ENCODE measurements around the gene COL24A1.
"Not testable (repeated sequence)": the region's sequence is repeated elsewhere in the genome, so short reads cannot be mapped to it uniquely, and the experiment has no call there.

COL24A1 gene

DNA sequence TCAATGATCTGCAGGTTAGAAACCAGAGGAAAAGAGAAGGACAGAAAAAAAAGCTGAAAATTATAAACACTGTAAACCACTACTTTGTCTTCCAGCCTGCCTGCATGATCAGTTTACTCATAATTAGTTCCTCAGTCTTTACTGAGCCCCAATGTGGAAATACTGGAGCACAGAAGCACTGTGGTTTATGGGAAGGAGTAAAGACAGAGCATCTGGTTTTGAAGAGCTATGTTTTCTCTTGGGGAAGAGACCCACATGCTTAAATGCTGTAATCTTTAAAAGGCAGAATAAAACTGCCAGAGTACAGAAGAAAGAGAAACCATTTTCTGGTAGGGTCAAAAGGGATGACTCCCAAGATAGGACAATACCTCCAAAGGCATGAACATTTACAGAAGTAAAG lies 289.4 kb downstream of the COL24A1 start:
- DNase-seq: no peak

DNA sequence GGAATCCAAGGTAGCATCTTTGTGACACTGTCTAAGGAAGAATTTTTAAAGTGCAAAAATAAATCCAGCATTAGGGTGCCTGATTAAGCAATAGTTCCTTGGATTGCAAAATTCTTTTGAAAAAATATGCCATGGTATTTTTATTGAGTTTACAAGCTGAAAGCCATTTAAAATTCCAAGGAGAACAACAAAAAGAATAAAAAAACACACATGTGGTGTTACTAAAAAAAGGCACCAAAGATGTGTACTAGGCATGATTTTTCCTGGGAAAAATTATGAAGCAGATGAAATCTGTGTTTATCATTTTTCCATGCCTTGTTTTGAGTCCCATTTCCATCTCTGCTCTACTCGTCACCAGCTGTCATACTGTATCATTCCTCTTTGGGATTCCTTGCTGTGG lies 291.4 kb downstream of the COL24A1 start:
- no peak for DNase-seq

DNA sequence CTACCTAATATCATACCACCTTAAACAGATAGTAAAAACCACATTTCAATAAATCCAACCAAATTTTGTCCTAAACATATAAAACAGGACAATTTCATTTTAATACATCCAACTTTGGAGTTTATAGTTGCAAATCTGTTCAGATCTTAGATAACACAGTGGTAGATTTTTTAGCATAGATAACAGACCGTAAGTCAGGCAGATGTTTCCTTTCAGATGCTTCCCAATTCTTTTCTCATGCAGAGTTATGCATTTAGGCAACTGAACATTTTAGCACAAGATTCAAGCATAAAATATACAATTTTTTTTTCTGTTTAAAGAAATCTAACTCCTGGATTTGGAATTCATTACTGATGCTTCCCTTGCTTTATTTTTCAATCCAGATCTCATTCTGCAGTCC lies 291.8 kb downstream of the COL24A1 start:
- no peak for DNase-seq

DNA sequence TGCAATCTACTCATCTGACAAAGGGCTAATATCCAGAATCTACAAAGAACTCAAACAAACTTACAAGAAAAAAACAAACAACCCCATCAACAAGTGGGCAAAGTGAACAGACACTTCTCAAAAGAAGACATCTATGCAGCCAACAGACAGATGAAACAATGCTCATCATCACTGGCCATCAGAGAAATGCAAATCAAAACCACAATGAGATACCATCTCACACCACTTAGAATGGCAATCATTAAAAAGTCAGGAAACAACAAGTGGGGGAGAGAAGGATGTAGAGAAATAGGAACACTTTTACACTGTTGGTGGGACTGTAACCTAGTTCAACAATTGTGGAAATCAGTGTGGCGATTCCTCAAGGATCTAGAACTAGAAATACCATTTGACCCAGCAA lies 292.9 kb downstream of the COL24A1 start:
- not testable (repeated sequence) for DNase-seq

DNA sequence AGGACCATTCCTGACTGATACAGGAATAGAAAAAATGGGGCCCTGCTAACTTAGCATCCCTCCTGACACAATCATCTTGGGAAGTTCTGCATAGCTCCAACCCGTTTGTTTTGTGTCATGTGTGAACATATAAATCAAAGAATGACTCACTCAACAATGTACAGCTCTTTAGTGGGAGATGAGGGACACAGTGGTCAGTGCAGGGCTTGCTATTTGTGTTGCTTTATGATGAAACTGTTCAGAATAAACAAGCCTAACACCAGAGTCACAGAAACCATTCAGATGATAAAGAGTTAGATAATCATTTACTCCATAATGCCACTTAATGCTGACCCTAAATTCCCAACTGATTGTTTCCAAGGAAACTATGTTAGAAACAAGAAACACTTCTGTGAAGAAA lies 294.1 kb downstream of the COL24A1 start:
- no peak for DNase-seq

DNA sequence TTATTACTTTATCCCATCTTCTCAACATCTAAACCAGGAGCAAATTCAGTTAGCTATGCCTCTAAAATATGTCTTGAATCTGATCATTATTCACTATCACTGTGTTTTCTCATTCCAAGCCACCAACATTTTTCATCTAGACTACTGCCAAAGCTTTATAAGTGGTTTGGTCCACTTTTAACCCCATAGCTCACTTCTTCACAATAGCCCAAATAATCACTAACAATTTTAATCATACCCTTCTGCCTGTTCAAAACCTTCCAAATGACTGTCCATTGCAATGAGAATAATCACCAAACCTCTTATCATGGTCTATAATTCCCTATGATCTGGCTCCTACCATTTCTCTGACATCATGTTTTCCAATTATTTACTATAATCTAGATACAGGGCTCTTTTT lies 298.6 kb downstream of the COL24A1 start:
- no peak for DNase-seq

DNA sequence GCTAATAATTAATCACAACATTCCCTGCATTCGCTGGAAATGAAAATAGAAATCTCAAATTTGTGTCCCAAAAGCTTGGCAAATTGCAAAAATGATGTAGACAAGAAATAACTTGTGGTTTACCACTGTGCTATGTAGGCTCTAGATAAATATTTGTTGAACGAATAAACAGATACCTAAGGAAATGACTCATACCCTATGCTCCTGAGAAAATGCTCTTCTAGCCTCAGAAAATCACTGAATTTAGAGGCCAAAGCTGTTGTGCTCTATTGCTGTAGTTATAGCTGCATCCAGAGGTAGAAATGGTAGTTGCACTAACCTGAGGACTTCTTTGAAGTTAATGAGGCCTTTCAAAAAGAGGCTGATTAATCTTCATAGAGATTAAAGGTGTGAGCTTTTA lies 306.3 kb downstream of the COL24A1 start:
- no peak for DNase-seq

DNA sequence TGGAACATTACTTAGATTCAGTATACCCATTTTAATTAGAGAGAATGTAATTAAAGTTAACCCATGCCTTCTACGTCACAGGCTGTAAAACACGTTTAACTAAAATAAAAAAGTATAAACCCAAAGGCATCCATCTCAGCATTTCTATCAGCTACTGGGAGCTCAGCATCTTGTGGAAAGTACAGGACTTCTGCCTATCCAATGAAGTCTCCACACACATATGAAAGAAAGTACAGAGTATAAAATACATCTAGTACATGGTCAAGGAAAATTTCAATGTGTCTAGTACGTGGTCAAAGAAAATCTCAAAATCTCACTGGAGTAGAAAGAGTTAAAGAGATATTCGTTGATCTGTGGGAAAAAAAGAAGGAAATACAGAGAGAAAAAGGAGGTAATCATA lies 306.9 kb downstream of the COL24A1 start:
- no peak for DNase-seq

DNA sequence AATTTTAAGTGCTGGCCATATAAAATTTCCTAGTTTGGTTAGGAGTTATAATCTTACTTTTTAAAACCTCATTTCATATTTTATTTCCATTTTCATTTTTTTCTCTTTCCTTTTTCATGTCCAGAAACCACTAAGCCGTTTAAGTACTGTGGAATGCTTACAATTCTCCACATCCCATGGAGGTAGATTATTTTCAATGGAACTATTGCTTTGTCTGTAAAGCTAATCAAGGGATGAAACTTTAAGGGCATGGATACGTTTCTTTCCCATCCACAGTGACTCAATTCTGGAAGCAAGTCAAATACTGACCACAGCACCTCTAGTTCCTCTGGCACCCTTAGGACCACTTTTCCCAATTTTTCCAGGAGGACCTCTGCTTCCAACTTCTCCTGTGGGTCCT lies 309.2 kb downstream of the COL24A1 start:
- no peak for DNase-seq

DNA sequence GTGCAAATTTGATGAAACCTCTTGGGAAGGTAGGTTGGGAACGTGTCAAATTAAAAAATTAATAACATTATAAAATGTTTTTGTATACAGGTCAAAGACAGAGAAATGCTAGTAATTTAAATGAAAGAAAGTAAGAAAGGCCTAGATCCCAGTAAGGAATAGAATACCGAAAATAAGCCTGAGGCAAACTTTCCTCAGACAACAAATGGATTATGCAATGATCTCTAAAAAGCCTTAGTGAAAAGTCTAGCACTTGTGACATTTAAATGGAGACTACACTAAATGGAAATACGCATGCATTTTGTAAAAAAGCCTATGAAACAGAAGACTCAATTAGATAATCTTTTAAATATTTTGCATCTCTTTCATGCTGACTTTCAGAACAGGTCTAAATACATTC lies 309.9 kb downstream of the COL24A1 start:
- no peak for DNase-seq

DNA sequence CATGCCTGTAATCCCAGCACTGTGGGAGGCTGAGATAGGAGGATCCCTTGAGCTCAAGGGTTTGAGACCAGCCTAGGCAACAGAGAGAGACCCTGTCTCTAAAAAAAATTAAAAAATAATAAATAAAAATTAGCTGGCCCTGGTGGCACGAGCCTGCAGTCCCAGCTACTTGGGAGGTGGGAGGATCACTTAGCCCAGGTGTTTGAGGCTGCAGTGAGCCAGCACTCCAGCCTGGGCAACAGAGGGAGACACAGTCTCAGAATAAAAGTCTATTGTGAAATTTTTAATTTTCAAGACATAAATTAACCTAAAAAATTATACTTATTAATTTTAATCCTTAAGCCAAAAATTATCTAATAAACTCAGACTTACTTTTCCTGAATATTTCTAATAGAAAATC lies 317.1 kb downstream of the COL24A1 start:
- DNase-seq: no peak

DNA sequence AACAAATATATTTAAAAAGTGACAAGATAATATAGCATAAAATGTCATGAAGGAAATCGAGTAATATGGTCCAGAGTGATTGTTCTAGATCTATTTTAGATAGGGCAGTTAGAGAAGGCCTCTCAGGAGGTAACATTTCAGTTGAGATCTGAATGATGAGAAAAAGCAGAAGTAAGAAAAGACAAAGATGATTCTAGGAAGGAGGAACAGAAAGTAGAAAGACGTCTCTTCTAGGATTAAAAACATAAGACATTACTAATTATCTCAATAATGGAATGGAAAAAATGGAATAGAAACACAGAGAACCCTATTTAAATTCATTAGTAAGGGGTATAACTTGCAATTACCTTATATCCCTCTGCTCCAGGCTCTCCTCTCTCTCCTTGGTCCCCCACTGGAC lies 318.3 kb downstream of the COL24A1 start:
- DNase-seq: no peak

DNA sequence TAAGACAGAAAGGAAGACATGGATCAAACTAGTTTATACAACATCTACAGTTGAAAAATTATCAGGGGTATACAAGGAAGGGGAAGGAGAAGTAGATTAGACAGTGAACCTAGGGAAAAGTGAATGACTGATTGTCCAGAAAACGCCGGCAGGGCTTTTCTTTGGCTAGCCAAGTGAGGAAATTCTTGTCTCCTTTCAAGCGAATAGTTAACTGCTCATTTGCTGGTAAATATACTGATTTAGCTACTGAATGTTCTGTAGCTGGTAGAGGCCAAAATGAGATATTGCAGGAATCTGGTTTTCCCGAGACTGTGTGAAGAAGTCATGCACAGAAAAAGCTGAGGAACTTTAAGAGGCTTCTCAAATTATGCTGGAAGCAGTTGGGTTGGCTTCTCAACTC lies 319.8 kb downstream of the COL24A1 start:
- no peak for DNase-seq

DNA sequence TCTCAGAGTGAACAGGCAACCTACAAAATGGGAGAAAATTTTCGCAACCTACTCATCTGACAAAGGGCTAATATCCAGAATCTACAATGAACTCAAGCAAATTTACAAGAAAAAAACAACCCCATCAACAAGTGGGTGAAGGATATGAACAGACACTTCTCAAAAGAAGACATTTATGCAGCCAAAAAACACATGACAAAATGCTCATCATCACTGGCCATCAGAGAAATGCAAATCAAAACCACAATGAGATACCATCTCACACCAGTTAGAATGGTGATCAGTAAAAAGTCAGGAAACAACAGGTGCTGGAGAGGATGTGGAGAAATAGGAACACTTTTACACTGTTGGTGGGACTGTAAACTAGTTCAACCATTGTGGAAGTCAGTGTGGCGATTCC lies 323.4 kb downstream of the COL24A1 start:
- DNase-seq: not testable (repeated sequence)

DNA sequence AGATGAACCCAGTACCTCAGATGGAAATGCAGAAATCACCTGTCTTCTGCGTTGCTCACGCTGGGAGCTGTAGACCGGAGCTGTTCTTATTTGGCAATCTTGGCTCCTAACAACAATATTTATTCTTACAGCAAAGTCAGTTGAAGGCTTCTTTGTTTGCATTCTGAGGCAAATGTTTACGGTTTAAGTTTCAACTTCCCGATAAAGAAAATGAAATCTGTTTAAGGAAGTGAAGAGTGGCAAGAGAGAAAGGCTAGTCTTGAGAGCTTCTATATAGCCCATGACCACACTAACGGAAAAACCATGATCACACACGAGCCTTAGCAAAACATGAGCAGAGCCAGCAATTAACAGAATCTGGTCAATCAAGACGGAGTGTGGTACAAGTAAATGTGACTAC lies 325.7 kb downstream of the COL24A1 start:
- no peak for DNase-seq

DNA sequence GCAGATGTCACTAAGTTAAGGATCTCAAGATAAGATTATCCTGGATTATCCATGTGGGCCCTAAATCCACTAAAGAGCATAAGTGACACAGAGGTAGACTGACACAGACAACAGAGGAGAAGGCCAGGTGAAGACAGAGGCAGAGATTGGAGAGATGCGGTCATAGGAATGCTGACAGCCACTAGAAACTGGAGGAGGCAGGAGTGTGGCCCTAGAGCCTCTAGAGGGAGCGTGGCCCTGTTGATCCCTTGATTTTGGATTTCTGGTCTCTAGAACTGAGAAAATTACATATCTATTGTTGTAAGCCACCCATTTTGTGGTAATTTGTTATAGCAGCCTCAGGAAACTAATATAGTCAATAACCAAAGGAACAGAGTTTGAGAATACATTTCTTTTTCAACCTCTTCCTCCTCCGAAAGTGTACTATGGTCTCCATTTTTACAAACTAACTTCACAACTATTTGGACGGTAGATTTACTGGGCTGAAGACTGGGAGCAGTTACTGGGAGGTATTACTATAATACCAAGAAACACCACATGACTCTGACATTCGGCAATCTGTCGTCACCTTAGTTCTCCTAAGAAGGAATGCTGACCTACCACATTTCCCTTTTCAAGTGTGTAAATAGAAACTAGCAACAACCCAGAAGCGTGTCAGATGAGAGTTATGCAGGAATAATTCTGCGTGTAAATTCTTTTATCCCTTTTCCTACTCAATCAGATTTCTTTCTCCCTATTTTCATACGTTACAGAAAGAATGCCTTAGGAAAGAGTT lies 332.3 kb downstream of the COL24A1 start:
- DNase-seq: no peak

DNA sequence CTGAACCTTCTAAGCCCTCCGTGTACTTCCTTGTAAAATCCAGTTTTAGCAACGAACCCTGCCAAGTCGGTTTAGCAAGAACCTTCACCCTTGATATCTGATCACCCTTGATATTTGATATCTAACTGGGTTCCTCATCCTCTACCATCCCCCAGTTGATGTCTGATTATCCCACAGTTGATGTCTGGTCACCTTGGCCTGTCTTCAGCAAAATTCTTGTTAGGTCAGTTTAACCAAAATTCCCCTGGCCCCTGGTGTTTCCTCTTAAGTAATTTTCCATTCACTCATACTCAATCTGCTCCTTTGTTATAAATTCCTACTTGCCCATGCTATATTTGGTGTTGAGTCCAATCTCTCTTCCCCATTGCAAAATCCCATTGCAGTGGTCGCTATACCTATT lies 333.9 kb downstream of the COL24A1 start:
- no peak for DNase-seq

DNA sequence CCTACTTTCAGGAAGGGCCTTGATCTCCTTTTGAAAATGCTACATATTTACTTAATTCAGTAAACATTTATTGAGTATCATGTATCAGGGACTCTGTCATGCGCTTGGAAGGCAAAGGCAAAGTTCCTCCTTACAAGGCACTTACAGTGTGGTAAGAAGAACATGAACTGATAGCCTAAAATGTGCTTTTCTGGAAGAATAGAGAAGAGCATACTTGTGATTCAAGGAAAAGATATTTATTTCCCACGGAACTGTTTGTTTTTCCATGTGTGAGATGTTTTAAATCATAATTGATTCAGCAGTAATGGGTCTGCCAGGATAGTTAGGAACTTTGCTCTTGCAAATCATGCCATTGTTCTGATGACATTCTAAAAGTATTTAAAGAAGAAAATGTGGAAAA lies 338.2 kb downstream of the COL24A1 start:
- DNase-seq: no peak

DNA sequence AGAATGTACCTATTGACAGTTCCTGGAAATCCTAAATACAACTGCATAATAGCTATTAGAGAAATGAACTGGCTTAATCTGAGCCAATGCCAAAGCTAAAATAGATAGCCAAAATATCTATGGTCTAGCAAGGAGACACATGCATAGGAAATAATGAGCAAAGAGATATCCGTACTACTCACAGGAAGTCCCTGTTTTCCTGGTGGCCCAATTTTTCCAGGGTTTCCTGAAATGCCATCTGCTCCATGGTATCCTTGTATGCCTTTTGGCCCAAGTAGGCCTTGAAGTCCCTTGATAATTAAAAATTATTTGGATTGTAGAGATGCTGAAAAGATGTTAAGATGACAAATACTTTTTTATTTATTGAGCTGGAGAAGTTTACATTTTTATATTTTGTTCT lies 340.0 kb downstream of the COL24A1 start:
- no peak for DNase-seq

DNA sequence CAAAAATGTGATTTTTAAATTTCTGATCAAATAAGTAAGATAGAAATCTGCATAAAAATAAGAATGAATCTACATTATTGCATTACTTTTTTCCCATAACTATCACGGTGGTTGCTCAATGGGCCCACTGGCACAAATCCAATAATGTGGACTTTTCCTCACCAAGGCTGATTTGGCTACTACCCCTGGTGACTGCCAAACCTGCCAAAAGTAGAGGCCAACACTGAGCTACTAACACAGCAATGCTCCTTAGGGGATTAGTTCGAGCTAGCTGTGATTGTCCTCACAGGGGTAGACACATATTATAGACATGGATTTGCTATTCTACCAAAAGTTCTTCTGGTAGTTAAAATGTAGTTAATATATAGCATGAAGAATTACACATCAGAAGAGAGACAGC lies 340.7 kb downstream of the COL24A1 start:
- DNase-seq: no peak

DNA sequence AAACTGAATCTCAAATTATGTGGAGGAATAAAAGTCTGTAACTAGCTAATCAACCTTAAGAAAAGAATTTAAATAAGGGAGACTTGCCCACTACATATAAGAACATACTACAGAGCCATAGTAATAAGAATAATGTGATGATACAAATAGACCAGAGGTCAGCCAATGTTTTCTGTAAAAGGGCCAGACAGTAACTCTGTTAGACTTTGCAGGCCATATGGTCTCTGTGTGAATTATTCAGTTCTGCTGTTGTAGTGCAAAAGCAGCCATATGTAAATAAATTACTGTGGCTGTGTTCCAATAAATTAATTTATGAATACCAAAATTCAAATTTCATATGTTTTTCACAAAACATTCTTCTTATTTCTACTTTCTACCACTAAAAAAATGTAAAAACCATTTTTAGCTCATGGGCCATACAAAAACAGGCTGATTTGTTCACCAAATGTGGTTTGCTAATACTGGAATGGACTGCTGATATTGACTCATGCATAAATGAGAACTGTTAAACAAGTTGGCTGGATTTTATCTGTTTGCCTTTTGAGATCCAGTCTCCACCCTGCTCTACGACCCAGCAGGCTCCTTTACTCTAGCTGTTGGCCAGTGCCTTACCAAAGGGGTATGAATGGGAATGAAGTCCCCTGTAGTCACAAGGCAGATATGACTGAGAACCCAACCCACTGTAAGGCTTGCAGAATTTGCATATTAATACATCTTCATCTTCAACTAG lies 350.2 kb downstream of the COL24A1 start:
- no peak for DNase-seq

DNA sequence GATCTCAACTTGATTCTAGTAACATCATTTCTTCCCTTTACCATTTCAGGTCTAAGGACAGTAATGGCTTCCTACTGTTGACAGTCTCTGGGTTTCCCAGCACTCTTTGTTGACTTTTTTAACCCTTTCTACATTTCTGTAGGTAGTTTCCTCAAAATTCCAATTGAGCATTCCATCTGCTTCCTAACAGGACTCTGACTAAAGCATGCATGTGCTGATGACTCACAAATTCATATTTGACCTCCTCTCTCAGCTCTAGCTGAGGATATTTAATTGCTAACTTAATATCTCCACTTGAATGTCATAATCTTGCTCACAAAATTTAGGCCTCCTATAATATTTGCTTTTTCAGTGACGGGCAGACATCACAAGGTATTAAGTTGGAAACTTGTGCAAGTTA lies 355.1 kb downstream of the COL24A1 start:
- DNase-seq: no peak

DNA sequence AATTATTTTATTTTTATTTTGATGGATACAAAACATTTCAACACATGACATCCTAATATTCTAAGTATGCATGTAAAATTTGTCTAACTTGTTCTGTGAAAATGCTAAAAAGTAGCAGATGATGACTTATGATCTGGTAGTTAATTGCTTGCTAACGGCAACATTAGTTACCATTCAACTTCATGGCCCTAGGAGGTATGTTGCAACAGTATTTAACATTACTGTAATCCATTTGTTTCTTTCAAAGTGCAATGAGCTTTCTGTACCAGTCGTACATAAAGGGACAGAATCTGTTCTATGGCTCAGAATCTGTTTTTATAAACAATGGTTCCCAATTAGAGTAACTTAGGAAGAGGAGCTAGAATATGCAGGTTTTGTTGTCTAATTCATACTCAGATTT lies 356.8 kb downstream of the COL24A1 start:
- no peak for DNase-seq

DNA sequence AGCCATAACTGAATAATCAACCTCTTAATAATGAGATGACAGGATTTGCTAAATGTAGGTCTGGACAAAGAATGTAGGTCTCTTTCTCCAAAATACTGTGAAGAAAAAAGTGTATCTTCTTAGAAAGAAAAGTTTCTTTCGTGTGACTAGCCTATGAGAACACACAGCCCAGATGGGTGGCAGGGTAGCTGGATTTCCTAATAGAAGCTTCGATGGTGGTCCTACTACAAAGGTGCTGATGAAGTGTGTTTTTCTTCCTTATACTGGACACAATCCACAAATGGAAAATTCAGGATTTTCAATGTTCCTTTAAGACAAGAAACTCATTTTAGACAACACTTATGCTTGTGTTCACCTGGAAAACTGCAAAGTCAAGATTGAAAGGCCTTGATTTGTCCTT lies 358.2 kb downstream of the COL24A1 start:
- DNase-seq: no peak

DNA sequence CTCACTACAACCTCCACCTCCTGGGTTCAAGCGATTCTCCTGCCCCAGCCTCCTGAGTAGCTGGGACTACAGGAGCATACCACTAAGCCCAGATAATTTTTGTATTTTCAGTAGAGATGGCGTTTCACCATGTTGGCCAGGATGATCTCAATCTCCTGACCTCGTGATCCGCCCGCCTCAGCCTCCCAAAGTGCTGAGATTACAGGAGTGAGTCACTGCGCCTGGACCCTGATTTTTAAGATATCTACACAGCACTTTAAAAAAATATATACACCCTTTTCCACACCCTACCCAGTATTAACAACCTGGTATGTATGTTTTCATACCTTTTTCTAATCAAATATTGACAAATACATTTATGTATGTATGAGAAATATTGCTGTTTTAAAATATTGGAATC lies 379.6 kb downstream of the COL24A1 start:
- not testable (repeated sequence) for DNase-seq

All from stimulated activated naive CD4-positive, alpha-beta T cell treated with Interleukin-2 at 50 U/mL for 16 hours (primary cell).